OCI-LY7 (cell line): ENCODE data around the gene MRPL11.

Experiments used
- EZH2phosphoT487 ChIP-seq: fragments of 200-600 bp; sonication (generic); IDR thresholded peaks from 2 replicates; pipeline ENCODE4 v1.6.1; 2018; ENCODE audit warnings: low read depth, borderline replicate concordance, mild to moderate bottlenecking, mixed run types, antibody characterized with exemption, low read length, moderate library complexity, mixed read lengths
- TF ChIP-seq, protein P1 (sequence below): fragments of 200-600 bp; sonication (generic); conservative IDR thresholded peaks from 2 replicates; pipeline ENCODE4 v1.5.1; 2014; ENCODE audit warnings: mild to moderate bottlenecking, antibody characterized with exemption, low read length, moderate library complexity, mixed read lengths

DNA sequence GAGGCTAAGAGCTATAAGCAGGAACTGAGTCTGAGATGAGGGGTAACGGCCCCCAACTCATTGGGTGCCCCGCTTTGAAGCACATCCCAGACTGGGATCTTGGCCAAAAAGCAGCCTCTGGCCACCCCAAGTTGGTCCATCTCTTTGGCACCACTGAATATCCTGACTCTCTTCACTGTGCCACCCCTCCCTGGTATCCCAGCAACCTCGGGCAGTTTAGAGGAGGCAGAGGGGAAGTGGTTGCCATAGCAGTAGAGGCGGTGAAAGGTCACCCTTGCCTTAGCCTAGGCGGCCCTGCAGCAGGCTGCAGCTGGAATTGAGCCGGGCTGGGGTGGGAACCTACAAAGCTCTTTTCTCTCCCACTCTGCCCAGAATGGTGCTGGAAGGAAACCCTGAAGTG lies 29.1 kb upstream of the MRPL11 start:
- TF ChIP-seq, protein P1, sequence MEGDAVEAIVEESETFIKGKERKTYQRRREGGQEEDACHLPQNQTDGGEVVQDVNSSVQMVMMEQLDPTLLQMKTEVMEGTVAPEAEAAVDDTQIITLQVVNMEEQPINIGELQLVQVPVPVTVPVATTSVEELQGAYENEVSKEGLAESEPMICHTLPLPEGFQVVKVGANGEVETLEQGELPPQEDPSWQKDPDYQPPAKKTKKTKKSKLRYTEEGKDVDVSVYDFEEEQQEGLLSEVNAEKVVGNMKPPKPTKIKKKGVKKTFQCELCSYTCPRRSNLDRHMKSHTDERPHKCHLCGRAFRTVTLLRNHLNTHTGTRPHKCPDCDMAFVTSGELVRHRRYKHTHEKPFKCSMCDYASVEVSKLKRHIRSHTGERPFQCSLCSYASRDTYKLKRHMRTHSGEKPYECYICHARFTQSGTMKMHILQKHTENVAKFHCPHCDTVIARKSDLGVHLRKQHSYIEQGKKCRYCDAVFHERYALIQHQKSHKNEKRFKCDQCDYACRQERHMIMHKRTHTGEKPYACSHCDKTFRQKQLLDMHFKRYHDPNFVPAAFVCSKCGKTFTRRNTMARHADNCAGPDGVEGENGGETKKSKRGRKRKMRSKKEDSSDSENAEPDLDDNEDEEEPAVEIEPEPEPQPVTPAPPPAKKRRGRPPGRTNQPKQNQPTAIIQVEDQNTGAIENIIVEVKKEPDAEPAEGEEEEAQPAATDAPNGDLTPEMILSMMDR = no peak
- TF ChIP-seq EZH2phosphoT487 = no peak
